Kidney epithelial cell (primary cell): ENCODE data around the gene C19orf44. TPM values are rescaled to one million over a fixed set of nuclear protein-coding genes. Genes with fewer than 3 reads are reported as not detected.

ENCODE experiments used
- DNase-seq: peaks from one replicate; pipeline ENCODE4 v3.0.0-alpha.2; 2010; ENCODE audit warnings: low read depth
- H3K27me3 ChIP-seq: 2 replicates; pipeline ENCODE4 v1.6.0; 2011; ENCODE audit warnings: low read length; ENCODE audit not compliant: control insufficient read depth, insufficient read depth
- H3K36me3 ChIP-seq: 2 replicates; pipeline ENCODE4 v1.5.1; 2011; ENCODE audit warnings: low read length; ENCODE audit not compliant: control insufficient read depth, insufficient read depth
- H3K4me3 ChIP-seq: 2 replicates; pipeline ENCODE4 v1.5.1; 2011; ENCODE audit warnings: low read depth, mild to moderate bottlenecking, control low read depth, low read length
- CTCF ChIP-seq: IDR thresholded peaks from 2 replicates; pipeline ENCODE4 v1.5.1; 2011; ENCODE audit warnings: mild to moderate bottlenecking, moderate library complexity, low read length, control low read depth, inconsistent platforms; ENCODE audit not compliant: insufficient read depth, poor library complexity, severe bottlenecking
- total RNA-seq: library from RNA; depleted of rRNA; stranded (reverse); fragments of >200 nt; gene quantifications from 2 replicates; pipeline ENCODE4 v1.2.3, GENCODE V29; 2015

C19orf44 gene
- total RNA-seq, 1 donor from 2014 or later, result 2.7 TPM

DNA sequence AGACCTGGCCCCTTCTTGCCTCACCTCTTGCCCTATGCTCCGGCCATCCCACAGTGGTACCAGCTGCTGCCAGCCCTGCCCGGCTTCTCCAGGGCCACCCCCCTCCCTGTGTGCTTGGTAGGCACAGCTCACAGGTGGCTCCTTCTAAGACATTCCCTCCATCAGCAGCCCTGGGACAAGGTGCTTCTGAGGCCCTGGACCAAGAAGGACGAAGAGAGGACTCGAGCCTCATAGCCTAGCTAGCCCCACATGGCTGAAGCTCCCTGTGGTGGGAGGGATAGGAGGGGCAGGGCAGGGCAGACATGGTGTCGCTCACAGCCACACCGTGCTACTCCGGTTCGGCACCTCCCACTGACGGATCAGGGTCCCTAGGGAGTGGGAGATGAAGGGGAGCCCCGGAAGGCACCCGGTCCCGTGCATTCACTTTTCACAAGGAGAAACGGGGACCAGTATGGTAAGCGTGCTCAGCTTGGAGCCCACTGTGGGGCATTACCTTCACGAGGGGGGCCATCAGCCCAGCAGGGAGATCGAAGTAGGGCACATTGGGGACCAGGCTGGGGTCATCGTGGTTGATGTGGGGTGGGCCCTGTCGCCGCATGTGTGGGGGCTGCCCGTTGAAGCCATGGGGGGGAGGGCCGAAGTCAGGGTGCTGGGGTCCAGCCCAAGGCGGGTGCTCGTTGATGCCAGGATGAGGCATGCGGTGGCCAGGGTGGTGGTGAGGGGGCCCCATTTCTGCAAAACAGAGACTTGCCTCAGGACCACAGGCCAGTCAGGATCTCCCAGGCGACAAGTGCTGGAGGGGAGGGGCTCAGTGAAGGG, 26.6 kb downstream of the C19orf44 start:
- H3K27me3 ChIP-seq, result no peaks in the 10 kb centered on the region
- H3K4me3 ChIP-seq, result no peak overlapping the region
- TF ChIP-seq CTCF, result no peak
- H3K36me3 ChIP-seq, result peaks cover 5% of the 10 kb centered on the region
- DNase-seq, result no peak

DNA sequence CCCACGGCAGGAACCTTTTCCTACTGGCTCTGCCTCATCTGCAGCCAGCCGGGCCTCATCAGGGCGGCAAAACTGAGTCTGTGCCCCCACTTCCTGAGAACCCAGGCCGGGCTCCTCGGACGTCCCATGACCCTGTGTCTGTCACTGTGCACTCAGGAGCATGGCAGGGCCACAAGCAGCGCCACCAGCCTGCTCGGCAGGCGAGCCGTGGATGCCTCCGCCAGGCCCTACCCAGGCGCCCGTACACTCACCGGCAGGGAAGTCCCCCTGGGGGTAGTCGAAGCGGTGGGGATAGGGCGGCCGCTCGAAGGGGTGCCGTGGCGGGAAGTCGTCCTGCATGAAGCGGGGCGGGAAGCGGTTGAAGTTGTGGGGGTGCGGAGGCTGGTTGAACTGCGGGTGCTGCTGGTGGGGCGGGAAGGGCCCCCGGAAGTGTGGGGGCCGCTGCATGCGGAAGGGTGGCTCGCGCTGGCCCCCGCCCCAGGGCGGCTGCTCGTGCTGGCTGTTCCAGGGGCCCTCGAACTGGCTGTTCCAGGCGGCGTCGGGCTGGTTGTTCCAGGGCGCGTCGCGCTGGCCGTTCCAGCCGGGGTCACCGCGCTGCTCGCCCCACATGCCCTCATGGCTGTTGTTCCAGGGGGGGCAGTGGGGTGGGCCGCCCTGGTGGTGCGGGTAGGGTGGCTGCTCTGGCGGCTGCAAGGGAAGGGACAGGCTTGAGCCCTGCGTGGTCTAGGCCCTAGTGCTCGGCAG, 29.0 kb downstream of the C19orf44 start:
- Histone ChIP-seq H3K36me3 (peaks cover 6% of the 10 kb centered on the region), H3K27me3 (no peaks in the 10 kb centered on the region), H3K4me3 (no peak overlapping the region)
- no peak for TF ChIP-seq CTCF
- DNase-seq, result no peak

GRCh38 chr19:16525751-16526481, 29.7 kb downstream of the C19orf44 start:
- Histone ChIP-seq H3K27me3 (no peaks in the 10 kb centered on the region), H3K36me3 (peaks cover 6% of the 10 kb centered on the region), H3K4me3 (no peak overlapping the region)
- DNase-seq, result no peak
- TF ChIP-seq CTCF, result no peak

DNA sequence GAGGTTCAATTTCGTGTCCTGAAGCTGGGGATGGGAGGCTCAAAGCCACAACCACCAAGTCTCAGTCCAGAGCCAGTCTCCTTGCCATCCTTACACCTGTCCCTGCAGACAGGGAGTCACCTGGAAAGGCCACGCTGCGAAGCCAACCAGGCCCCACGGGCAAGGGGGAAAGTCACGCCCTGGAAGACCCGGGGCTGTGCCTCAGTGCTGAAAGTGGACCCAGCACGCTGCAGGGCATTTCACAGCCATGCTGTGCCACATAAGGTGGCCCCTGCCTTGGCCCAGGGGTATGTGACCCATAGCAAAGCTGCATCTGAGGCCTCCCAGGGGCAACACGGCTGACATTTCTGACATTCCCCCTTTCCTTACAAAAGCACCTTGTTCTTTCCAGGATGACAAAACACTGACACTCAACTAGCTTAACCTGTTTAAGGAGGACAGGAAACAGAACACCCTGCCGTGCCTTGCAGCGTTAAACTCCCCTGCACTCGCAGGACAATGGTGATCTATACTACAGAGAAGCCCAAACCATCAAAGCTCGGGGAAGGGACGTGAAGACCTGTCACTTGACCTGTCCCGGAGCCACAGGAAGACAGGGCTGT, 31.2 kb downstream of the C19orf44 start:
- no peak for TF ChIP-seq CTCF
- no peaks in the 10 kb centered on the region for H3K27me3 ChIP-seq
- H3K36me3 ChIP-seq, result peaks cover 6% of the 10 kb centered on the region
- DNase-seq, result no peak
- H3K4me3 ChIP-seq, result no peak overlapping the region

DNA sequence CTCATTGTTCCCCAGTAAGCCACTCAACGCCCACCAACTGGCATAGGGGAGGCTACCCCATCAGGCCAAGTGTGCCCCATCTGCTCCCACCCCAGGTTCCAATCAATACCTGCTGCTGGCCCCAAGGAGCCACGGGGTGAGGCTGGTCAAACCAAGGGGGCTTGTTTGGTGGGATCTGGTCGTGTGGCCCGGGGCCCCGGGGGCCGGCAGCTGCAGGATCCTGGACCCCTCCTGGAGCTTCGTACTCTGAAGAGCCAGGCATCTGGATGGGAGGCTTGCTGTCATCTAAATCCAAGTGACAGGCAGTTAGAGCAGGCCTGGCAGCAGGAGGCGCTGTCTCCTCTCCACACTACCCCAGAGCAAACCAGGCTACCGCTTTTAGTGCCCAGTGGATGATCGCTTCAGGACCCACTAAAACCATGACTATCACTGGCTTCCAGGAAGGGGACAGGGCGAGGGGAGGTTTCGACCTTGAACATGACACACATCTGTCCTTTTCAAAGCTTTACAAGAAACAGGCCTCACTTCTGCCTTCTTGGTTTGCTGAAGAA, 31.9 kb downstream of the C19orf44 start:
- peak; percentile 26 for TF ChIP-seq CTCF
- Histone ChIP-seq H3K4me3 (no peak overlapping the region), H3K27me3 (no peaks in the 10 kb centered on the region), H3K36me3 (peaks cover 6% of the 10 kb centered on the region)
- no peak for DNase-seq
